Endometrial microvascular endothelial cells (primary cell): ENCODE data around the gene WDFY3. TPM values are rescaled to one million over a fixed set of nuclear protein-coding genes. Genes with fewer than 3 reads are reported as not detected.
"Not testable (repeated sequence)": the region's sequence is repeated elsewhere in the genome, so short reads cannot be mapped to it uniquely, and the experiment has no call there.

ENCODE experiments used
- in situ Hi-C: cut with HindIII; loops from 2 replicates; pipeline ENCODE4 v1.10.0; 2017; ENCODE audit warnings: low sequenced_read_pairs, low pct_unique_long_range_greater_than_20kb; ENCODE audit errors: inconsistent ontology term
- total RNA-seq: library from RNA; depleted of rRNA; stranded (reverse); fragments of >200 nt; gene quantifications from one replicate; pipeline ENCODE4 v1.2.3, GENCODE V29; 2015; ENCODE audit errors: inconsistent ontology term

WDFY3 gene
- total RNA-seq, 1 donor from 2014 or later = 83.7 TPM

DNA sequence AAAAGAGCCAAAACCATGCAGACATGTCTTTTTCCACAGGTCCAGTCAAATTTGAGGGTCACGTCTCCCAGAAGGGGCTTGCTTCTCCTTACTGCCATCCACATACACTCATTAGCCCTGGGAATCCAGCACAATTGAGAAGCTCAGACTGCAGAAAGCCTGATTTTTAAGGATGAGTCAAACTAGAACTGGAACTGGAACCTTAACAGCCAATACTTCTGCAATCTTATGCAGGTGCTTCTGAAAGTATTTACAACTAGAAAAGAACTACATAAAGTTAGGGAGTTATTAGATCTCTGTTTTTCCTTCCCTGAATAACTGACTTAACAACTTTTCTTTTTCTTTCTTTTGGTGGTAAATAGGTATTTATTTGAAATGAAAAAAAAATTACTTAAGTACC, 297.3 kb downstream of the WDFY3 start:
- in situ Hi-C loops = no loop called here

DNA sequence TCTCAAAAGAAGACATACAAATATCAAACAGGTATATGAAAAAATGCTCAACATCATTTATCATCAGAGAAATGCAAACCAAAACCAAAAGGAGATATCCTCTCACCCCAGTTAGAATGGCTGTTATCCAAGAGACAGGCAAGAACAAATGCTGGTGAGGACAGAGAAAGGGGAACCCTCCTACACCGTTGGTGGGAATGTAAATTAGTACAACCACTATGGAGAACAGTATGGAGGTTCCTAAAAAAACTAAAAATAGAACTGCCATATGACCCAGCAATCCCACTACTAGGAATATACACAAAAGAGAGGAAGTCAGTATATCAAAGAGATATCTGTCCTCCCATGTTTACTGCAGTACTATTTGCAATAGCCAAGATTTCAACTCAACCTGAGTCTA, 300.1 kb downstream of the WDFY3 start:
- in situ Hi-C loops = no loop called here

DNA sequence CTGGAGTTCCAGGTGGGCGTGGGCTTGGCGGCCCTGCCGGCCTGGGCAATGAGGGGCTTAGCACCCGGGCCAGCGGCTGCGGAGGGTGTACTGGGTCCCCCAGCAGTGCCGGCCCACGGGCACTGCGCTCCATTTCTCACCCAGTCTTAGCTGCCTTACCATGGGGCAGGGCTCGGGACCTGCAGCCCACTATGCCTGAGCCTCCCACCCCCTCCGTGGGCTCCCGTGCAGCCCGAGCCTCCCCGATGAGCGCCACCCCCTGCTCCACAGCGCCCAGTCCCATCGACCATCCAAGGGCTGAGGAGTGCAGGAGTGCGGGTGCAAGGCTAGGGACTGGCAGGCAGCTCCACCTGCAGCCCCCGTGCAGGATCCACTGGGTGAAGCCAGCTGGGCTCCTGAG, 301.7 kb downstream of the WDFY3 start:
- in situ Hi-C loops = not testable (repeated sequence)

DNA sequence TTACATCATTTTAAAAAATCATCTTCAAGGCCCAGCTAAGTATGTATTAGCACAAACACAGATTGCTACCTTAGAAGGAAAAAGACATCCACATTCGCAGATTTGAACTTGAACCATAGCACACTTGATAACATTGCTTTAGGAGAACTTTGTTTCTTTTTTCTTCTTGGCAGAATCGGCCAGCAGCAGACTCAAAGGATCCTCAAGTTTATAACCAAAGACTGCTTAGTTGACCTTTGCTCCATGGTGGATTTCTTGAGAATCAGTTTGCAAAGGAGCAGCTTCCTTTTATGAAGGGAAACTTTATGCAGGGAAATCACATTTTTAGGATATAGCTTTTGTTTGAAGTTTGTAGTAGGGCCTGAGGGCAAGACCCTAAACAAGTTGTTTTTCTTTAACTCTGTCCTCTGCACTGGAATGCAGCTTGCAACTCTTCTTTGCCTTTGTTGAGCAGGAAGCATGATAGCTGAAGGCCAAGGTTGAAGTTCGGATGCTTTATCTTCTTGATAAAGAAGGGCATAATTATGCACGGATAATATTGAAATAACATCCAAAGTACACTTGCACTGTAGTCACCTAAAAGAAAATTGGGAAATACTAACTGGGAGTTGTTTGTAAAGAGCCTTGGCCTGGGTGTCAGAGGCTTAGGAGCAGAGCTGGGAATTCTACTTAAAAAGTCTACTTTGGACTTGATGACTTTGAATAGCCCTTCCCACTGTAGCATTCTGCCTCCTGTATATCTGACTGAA, 305.1 kb downstream of the WDFY3 start:
- in situ Hi-C loops = no loop called here

DNA sequence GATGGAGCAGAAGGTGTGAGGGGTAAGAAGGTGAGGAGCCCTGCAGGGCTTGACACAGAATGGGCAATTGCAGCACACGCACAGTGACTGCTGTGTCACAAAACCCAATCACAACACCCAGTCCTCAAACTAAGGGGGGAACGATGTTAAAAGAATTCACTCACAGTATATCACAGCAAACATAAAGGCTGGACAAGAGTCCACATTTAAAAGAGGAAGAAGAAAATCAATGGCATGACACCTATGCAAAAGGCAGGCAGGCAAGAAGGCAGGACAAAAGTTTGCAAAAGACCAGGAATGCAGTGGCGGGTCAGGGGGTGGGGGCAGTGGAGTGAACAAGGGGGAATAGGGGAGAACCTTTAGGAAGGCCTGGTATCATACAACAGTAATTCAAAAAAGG, 305.9 kb downstream of the WDFY3 start:
- in situ Hi-C loops = no loop called here

DNA sequence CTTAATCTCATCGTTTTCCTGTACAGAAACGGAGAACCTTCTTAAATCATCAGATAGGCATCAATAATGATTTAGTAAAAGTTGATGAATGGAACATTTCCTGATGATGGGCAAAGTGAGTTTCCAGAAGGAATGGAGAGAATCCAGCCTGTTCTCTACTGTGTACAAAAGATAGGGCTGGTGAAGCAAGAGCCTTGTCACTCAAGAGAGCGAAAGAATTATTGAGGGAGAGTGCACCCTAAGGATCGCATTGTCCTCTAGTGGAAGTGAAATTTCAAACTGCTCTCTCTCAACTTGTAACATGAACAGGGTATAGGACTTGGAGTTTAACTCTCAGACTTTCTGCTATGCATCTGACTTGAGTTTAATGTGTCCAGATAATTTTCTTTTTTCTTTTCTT, 314.0 kb downstream of the WDFY3 start:
- in situ Hi-C loops = no loop called here

DNA sequence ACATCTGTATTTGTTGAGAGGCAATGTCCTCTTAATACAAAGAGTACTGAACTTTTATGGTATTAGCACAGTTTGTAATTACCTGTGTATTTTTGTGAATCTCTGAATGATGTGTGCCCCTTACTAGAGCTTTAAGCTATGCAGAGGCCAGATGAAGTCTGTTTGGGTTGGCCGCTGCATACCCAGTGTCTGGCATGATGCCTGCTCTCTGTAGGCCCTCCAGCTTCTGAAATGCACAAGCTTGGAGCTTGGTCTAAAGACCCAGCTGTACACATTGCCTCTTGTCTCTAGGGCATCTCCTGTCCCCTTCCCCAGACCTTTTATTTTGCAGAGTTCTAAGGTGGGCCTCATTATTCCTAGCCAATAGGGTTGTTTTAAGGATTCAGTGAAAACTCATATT, 315.0 kb downstream of the WDFY3 start:
- in situ Hi-C loops = no loop called here

DNA sequence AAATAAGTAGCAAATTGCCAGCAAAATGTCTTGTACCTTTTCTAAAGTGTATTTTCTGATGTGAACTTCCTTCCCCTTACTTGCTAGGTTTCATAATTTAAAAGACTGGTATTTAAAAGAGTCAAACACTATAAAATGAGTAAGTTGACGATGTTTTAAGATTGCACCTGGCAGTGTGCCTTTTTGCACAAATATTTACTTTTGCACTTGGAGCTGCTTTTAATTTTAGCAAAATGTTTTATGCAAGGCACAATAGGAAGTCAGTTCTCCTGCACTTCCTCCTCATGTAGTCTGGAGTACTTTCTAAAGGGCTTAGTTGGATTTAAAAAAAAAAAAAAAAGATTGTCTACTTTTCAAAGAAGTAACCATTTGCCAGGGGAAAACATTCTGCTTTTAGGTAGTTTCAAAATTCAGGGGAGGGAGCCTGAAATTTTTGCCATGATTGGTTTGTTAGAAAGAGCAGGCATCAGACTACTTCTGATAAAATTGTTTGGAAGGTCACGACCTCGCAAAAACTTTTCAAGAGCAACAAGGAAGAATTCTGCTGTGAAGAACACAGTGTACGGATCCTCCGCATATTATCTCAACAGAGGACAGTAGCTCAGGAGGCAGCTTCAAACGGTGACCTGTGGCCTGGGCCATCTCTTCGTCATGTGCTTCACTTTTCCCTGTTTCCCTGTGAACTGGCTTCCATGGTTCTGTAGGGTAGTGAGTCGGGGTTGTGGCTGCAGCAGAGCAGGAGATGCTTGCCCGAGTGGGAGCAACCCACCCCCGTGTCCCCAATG, 317.4 kb downstream of the WDFY3 start:
- in situ Hi-C loops = no loop called here

DNA sequence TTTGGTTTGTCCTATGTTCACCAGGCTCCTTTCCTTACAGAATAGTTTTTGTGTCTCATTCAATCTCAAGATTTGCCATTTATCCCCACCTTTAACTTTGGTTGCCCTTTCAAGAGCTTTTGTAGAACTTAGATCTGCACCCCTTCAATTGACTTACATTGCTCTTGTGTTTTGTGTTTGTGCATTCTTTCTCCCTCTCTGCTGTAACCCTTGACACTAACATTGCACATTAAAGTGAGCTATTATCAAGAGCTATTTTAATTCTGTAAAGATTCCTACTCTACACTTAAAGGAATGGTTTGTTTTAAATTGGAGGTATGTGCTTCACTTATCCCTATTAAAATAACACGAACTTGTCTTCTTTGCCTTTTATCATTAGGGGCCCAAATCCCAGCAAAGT, 318.3 kb downstream of the WDFY3 start:
- in situ Hi-C loops = no loop called here

DNA sequence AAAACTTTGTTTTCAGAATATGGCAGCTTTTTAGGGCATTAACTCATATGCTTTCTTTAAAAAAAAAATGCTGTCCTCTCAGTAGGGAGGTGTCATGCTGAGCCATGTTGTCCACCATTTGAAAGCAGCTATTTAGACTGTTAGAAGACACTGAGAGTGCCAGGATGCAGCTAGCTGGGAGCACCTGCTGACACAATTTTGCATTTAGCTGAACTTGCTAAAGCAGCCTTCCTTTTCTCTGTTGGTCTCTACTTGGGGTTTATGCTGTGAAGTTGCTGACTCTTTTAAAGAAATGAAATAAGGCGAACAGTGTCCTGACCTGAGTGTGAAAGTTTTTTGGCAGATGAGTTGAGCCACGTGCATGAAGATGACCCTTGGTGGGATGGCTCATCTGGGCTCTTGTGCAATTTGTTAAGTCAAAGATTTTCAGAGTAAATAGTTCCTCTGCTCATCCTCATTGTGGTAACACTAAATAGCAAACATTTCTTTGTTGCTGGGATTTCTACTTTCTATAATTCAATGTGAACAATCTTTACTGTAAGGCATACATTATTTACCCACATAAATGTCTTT, 319.1 kb downstream of the WDFY3 start:
- in situ Hi-C loops = no loop called here

DNA sequence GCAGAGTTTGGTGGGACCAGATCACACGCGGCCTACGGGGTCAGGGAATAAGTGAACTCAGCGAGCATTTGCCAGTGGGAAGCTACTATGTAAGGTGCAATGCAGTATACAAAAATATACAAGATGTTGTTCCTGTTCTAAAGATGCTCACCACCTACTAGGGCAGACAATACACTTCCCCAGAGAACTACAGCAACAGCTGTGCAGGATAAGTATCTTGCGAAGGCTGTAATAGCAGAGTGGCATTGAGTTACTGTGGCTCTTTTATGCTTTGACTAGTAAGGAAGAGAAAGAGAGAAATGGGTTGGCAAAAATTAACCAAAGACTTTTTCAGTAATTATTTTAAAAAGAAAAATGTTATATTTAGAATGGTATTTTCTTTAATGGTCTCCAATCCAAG, 322.4 kb downstream of the WDFY3 start:
- in situ Hi-C loops = no loop called here

DNA sequence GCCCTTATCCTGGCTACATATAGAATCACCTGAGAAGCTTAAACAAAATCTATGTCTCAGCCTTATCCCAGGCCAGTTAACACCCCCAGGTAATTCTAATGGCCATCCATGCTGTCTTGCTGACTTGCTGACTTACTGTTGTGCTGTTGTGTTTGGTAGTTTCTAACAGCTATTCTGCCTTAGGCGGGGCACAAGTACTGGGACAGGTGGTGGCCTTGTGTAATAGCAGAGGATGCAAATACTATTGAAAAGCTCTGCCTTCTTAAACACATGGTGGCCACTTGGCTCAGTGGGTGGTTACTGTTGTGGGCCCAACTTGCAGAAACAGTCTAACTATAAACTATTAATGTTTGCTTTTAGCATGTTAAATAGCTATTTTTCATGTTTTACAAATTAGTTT, 327.3 kb downstream of the WDFY3 start:
- in situ Hi-C loops = no loop called here

DNA sequence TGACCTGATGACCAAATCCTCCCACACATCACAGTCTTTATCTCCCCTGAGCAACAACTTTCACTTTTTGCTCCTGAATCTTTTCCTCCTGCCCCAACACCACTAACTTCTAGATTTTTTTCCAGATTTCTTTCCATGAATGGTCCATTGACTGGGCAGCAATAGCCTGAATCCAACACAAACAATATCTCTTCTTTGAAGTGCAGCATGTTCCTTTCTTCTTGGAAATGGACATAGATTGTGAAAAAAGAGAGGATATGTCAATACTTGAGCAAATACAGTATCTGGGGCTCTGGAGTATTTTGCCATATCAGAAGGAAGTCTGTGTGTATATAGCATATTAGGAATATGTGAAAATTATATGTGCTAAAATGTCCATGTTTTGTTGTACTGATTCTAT, 328.4 kb downstream of the WDFY3 start:
- in situ Hi-C loops = no loop called here

DNA sequence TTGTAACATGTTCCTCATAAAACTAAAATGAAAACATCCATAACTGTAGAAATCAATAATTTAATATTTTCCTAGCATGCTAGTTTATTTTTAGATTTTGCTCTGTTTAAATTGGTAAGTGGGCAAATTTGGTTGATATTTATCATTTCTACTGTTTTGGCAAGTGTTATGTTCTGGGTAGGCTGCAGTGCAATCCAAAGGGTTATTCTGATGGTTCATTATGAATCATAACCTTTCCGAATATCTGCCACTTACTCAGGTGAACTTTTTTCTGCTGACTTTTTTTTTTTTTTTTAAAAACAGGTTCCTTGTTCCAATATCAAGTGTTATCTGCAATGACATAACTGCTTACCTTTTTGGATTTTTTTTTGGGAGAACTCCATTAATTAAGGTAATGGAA, 331.5 kb downstream of the WDFY3 start:
- in situ Hi-C loops = no loop called here

DNA sequence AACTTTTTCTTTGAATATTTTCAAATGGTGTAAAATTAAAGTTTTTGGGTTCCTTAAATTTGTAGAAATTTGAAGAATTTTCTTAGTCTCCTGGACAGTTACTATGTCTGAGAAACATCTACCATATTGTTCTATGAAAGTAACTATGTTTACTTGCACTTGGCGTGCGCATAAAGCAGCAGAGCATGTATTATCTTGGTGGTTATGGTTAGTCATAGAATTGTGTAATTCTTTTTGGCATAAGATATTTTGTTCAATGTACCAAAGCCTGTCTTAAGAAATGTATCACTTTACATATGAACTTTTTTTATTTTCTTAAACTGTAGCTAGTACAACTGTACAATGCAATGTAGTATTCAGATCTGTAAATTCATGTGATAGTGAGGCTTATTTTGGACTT, 334.4 kb downstream of the WDFY3 start:
- in situ Hi-C loops = no loop called here

DNA sequence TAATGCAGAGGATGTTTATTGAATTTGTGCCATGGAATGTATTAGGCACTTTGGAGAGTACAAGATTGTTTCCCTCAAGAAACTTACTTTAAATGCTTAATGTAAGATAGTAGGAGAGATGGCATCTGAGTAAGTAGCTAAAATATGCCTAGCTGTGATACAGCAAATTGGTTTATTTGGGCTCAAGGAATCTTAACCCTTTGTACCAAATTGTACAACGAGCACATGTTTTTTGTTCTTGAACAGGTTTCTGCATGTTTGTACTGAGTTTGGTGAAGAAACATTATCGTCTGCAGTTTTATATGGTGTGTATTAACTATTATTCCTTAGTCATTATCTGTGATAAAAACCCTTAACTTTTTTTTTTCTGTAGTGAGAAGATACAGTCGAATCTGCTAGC, 334.9 kb downstream of the WDFY3 start:
- in situ Hi-C loops = no loop called here

DNA sequence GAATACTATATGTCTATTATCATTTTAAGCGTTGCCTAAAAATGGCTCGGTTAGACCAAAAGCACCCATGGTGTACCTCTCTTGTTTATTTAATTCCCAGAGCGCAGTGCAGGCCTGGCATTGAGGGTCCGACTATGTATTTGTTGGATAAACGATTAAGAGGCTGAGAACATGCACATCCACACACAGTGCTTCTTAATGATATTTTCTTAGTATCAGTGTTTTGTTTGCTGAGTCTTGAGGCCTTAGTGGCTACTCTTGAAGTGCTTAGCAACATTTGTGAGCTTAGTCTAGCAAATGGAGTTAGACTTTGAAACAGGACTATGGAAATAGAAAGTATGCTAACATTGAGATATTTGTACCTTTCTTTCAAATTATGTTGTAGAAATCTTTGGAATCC, 339.8 kb downstream of the WDFY3 start:
- in situ Hi-C loops = no loop called here

DNA sequence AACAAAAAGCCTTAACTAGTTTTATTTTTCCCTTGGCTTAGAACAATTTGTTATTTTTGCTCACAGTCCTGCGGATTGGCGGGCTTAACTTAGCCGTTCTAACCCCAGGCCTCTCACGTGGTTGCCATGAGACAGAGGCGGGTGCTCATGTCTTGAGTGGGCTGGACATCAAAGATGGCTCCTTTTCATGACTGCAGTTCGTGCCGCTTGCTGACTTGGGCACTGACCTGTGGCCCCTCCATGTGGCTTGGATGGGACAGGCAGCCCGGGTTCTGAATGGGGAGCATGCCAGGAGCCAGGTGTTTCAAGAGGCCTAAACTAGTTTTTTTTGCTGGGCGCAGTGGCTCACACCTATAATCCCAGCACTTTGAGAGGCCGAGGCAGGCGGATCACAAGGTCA, 342.8 kb downstream of the WDFY3 start:
- in situ Hi-C loops = no loop called here

DNA sequence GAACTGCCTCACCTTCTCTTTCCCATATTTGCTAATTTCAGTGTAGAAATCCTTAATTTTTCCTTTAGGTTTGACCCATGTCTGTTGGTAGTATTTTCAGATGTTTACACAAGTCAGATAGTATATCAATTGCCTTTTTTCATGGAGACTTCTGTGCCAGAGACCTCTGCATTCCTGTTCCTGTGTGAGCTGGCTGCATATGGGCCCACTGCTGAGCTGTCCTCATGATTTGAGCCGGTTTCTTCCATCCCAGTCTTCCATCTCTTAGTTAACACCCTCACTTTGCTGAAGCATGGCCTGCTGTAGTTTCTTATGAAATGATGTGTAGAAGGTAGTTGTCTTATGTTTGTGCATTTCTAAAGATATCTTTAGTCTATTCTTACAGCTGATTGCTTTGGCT, 343.5 kb downstream of the WDFY3 start:
- in situ Hi-C loops = no loop called here
